ENCODE measurements around the gene ZNF649. TPM values are rescaled to one million over a fixed set of nuclear protein-coding genes. Genes with fewer than 3 reads are reported as not detected.

The ZNF649 gene
- total and polyA plus RNA-seq, 2 of the 4 experiments (the other 2 are of a cell fraction), result 1.9 to 10.4 TPM

GRCh38 chr19:51861870-51862622 is 42.8 kb downstream of the ZNF649 start:
- no peak overlapping the region for H3K4me2 ChIP-seq (ENCODE audit: low read depth, low read length)
- H2BK20ac ChIP-seq (ENCODE audit: low read depth, low read length), result no peak overlapping the region
- H2BK5ac ChIP-seq (ENCODE audit: low read depth, low read length, poor library complexity, severe bottlenecking), result no peak overlapping the region
- ChIA-PET POLR2A (ENCODE audit: unreplicated experiment) (no interaction called here), CTCF (interaction anchor here (0.7 kb wide), 1 partner anchor 63 kb away, joined by 3 read pairs; no protein-coding TSS in a partner anchor)
- no peak overlapping the region for H4K8ac ChIP-seq (ENCODE audit: low read depth in 2 of 2, low read length in 2 of 2)
- no peak for DNase-seq
- H2AK9ac ChIP-seq (replicated peaks; ENCODE audit: low read depth, low read length, poor library complexity), result no peak overlapping the region
- H3K4me1 ChIP-seq (ENCODE audit: control insufficient read depth, insufficient read depth, low read length), result no peaks in the 10 kb centered on the region
- no peak overlapping the region for H3K4me3 ChIP-seq (ENCODE audit: insufficient read depth, low read depth, low read length)
- intact Hi-C loops (cut with micrococcal nuclease) (no loop called here), dilution Hi-C loops (cut with HindIII; ENCODE audit: low sequenced_read_pairs, unreplicated experiment) (no loop called here), in situ Hi-C loops (cut with MboI; ENCODE audit: low sequenced_read_pairs) (no loop called here)
- no CpG with 5 or more reads among the region's 2 CpGs for WGBS, 2 experiments (ENCODE audit: extremely low coverage in 2 of 2, insufficient read length in 1 of 2)
- no peak overlapping the region for H2BK120ac ChIP-seq (ENCODE audit: low read depth, low read length)
- H3K14ac ChIP-seq (replicated peaks; ENCODE audit: low read depth, low read length), result no peak overlapping the region
- no peak overlapping the region for H3K27ac ChIP-seq (ENCODE audit: insufficient read depth, low read length)
- H3K9me1 ChIP-seq (ENCODE audit: insufficient read depth, low read length), result no peaks in the 10 kb centered on the region
- no peak overlapping the region for H4K5ac ChIP-seq (ENCODE audit: low read depth, low read length)
- H3K36me3 ChIP-seq (ENCODE audit: control insufficient read depth, insufficient read depth, low read length), result no peaks in the 10 kb centered on the region
- no peak overlapping the region for H3K9ac ChIP-seq (ENCODE audit: low read depth, low read length)
- H4K20me1 ChIP-seq (ENCODE audit: insufficient read depth, low read length), result no peaks in the 10 kb centered on the region
- H3K27me3 ChIP-seq (ENCODE audit: control insufficient read depth, insufficient read depth, low read length), result no peaks in the 10 kb centered on the region
- no peak overlapping the region for H2AK5ac ChIP-seq (ENCODE audit: low read depth, low read length)
- no peak overlapping the region for H4K91ac ChIP-seq (ENCODE audit: insufficient read depth, low read depth, low read length)
- H3K79me1 ChIP-seq (ENCODE audit: low read depth in 1 of 2, low read length in 2 of 2), result no peaks in the 10 kb centered on the region
- no peak overlapping the region for H3K18ac ChIP-seq (ENCODE audit: low read depth, low read length)
- no peak for ATAC-seq (ENCODE audit: low read depth)
- no peak overlapping the region for H3K4ac ChIP-seq (ENCODE audit: low read depth, low read length)
- no peak overlapping the region for H2BK15ac ChIP-seq (ENCODE audit: low read depth, low read length)
- H3K23ac ChIP-seq (ENCODE audit: low read depth, low read length), result no peak overlapping the region
- TF ChIP-seq POLR2A (IDR thresholded peaks at IDR 0.05; ENCODE audit: low read depth, low read length) (no peak), RAD21 (IDR thresholded peaks at IDR 0.05; ENCODE audit: low read length) (no peak), NFE2L2 (IDR thresholded peaks at IDR 0.05; ENCODE audit: low read depth, low read length) (no peak), MXI1 (IDR thresholded peaks at IDR 0.05; ENCODE audit: borderline replicate concordance, low read depth, low read length) (no peak), SMC3 (IDR thresholded peaks at IDR 0.05; ENCODE audit: low read depth, low read length) (no peak), USF2 (IDR thresholded peaks at IDR 0.05; ENCODE audit: low read depth, low read length) (no peak), RCOR1 (IDR thresholded peaks at IDR 0.05; ENCODE audit: insufficient replicate concordance, low read length) (no peak), BHLHE40 (IDR thresholded peaks at IDR 0.05; ENCODE audit: low read depth, low read length) (no peak)
- TF ChIP-seq, protein P1, sequence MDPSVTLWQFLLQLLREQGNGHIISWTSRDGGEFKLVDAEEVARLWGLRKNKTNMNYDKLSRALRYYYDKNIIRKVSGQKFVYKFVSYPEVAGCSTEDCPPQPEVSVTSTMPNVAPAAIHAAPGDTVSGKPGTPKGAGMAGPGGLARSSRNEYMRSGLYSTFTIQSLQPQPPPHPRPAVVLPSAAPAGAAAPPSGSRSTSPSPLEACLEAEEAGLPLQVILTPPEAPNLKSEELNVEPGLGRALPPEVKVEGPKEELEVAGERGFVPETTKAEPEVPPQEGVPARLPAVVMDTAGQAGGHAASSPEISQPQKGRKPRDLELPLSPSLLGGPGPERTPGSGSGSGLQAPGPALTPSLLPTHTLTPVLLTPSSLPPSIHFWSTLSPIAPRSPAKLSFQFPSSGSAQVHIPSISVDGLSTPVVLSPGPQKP (IDR thresholded peaks at IDR 0.05; ENCODE audit: borderline replicate concordance, low read depth, low read length), result no peak
- no peak overlapping the region for H2AFZ ChIP-seq (replicated peaks; ENCODE audit: low read length, poor library complexity)
- H3K56ac ChIP-seq (ENCODE audit: extremely low read depth, insufficient read depth, low read length), result no peak overlapping the region
- no TSS peak for BruUV-seq (replicated peaks)
- H3K9me3 ChIP-seq (ENCODE audit: control insufficient read depth, insufficient read depth, low read length), result peaks cover 52% of the 10 kb centered on the region

Data from IMR-90 (cell line).